Activated CD4-positive, alpha-beta T cell treated with anti-CD3 and anti-CD28 coated beads, Interleukin-2, Interleukin-4, amounts not matched to agents 100 ng/mL and 50 ng/mL, durations not matched to agents 16 hours and 8 hours (primary cell): ENCODE data around the gene RPL18A.
A peak's percentile ranks its signal among the peaks of the same experiment; 100 is the strongest.

Experiments used
- DNase-seq: peaks from one replicate; pipeline ENCODE4 v3.0.0-alpha.2; 2020; ENCODE audit warnings: low spot score

Gene RPL18A

DNA sequence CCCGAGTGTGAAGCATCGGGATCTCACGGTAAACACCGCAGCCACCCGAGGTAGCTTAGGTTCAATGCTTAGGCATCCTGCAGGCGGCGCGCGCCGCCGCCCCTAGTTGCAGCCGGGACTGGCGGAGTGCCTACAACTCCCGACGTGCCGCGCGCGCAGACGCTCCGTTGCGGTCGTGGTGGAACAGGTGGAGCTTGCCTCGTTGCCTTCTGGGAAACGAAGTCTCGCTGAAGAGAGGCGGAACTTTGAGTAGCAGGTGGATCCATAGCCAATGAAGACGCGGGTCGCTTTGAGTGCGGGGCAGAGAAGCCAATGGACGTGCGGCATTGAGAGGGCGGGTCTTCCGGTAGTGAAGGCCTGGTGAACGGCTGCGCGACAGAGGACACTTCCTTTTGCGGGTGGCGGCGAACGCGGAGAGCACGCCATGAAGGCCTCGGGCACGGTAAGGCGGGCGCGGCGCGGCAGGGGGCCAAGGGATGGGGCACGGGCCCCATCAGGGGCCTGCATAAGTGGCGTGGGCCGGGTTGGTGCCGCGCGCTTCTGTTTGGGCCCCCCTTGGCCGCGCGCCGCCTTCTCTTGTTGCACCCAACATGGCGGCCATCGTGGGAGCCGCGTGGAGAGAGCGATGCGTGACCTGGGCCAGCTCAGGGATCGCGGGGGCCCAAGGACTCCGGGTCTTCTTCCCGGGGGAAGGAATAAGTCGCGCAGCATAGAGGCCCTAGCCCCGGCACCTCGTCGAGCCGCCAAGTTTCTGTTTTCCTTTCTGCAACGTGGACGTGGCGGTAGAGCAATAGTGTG lies at the start of gene RPL18A:
RPL18A (plus strand) TSS at position 378 of the 798 bp plus-strand sequence; CDS start at position 425, 47 bp downstream.
- peak; percentile 100 for DNase-seq

DNA sequence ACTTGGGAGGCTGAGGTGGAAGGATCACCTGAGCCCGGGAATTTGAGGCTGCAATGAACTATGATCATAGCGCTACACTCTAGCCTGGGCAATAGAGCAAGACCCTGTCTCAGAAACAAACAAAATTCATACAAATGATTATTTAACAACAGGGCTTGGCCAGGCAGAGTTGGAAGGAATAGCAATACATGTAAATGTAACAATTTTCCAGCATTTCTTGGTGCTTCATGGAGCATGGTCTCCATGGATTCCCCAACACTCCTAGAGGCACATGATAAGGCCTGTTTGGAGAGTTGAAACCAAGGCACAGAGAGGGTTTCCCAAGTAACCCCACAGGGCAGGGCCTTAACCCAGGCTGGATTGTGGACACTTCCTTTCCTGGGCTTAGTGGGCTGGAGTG lies 48.6 kb upstream of the RPL18A start:
- no peak for DNase-seq

DNA sequence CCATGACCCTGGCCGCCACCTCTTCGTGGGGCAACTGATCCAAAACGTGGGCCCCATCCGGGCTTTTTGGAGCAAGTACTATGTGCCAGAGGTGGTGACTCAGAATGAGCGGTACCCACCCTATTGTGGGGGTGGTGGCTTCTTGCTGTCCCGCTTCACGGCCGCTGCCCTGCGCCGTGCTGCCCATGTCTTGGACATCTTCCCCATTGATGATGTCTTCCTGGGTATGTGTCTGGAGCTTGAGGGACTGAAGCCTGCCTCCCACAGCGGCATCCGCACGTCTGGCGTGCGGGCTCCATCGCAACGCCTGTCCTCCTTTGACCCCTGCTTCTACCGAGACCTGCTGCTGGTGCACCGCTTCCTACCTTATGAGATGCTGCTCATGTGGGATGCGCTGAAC lies 48.0 kb upstream of the RPL18A start:
- no peak for DNase-seq

DNA sequence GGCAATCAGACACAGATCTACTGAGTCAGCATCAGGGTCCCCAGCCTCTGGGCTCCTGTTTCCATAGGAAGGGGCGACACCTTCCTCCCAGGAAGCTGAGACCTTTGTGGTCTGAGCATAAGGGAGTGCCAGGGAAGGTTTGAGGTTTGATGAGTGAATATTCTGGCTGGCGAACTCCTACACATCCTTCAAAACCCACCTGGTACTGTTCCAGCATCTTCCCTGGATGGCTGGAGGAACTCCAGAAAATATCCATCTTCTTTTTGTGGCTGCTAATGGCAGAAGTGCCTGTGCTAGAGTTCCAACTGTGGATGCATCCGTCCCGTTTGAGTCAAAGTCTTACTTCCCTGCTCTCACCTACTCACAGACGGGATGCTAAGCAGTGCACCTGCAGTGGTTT lies 47.6 kb upstream of the RPL18A start:
- DNase-seq, result no peak

DNA sequence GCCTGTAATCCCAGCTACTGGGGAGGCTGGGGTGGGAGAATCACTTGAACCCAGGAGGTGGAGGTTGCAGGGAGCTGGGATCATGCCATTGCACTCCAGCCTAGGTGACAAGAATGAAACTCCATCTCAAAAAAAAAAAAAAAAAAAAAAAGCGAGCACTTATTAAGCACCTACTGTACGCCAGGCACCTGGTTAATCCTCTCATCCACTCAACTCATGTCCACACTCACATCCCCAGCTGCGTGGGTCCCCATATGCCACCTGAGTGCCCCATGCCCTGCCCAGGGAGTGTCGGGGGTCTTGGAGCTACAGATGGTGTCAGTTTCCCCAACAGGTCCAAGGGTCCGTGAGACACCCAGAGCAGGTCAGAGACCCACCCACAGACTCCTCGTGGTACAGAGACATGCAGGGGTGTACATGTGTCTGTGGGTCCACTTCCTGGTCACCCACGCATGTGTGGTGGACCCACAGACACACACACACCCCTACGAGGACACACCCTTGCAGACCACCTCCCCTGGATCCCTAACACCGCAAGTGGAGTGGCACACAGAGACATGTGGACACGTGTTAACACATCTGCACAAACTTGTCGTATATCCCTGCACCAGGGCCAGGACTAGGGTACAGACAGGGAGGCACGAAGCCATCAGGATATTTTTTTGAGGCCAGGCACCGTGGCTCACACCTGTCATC lies 41.9 kb upstream of the RPL18A start:
- no peak for DNase-seq

DNA sequence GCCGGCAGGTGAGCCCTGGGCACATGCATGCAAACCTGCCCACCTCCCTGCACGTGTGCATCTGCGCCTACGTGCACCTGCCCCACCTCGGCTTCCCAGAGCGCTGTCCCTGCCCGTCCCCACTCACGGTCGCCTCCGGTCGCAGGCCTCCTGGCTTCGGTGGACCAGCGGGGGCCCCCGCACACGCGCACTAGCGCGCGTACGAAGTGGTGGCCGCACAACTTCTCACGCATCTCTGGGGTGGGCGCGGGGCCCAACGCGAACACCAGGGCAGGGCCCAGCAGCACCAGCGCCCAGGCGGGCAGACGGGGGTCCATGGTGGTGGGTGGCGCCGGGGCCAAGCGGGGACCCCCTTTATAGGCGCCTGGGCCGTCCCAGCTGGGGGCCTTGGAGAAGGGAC lies 38.5 kb upstream of the RPL18A start, which contains the start of gene INSL3:
INSL3 (minus strand) TSS at position 330 of the 400 bp plus-strand sequence; CDS start at position 317, 13 bp downstream.
- no peak for DNase-seq

DNA sequence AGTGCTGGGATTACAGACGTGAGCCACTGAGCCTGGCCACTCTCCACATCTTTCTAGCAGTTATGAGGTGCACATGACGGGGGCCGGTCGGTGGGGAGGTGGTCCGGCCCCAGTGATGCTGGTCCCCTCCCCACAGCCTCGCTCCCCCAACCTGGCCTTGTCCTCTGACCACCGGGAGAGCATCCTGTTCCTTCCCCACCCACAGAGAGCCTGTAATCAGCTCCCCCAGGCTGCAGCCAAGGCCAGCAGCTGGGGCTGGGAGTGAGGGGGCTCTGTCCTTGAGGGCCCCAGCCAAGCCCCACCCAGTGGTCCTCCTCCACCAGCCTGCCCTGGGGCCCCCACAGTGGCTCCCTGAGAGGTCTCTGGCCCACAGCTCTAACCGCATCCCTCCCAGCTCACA lies 35.4 kb upstream of the RPL18A start:
- no peak for DNase-seq

DNA sequence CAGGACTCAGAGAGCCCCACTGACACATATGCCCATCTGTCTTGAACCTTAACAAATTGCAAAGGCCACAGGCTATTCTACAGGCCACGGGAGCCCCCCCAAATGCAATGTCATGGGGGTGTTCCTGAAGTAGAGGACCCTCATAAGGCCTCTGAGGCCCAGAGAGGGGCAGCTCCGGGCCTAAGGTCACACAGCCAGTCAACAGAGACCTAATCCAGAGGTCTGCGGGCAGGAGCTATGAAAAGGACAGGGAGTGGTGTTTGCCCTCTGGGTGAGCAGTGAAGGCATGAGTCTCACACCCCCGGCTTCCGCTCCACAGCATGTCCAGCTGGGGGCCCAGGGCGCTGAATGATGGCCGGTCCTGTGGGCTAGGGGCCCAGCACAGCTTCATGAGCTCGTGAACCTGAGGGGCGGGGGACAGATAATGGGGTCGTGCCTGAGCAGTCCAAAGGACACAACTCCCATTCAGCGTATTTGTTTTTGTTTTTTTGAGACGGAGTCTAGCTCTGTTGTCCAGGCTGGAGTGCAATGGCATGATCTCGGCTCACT lies 33.1 kb upstream of the RPL18A start:
- no peak for DNase-seq

DNA sequence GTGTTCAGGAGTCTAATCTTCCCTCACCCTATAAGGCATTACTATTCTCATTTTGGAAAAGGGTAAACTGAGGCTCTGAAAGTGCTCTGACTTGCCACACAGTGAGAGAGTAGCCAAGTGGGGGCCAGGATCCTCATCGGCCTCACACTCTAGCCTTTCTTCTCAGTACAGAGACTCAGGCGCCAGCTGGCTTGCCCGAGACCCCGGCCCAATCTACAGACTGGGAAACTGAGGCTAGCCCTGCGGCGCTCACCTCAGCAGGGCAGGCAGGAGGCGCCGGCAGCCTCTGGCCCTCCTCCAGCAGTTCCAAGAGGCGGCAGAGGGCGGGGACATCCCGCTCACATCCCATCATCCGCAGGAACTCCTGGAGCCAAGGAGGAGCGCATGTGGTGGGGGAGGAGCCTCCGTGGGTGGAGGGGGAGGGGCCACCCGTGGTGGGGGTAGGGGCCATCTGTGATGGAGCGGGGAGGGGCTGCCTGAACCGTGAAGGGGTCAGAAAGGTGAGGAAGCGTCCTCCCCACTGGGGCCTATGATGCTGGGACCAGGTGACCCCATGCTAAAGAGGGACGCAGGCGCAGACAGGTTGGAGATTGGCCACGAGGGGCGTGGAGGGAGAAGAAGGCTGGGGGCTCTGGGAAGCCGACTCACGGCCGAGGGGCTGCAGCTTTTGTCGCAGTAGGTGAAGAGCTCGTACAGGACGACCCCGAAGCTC lies 29.7 kb upstream of the RPL18A start:
- DNase-seq, result no peak

DNA sequence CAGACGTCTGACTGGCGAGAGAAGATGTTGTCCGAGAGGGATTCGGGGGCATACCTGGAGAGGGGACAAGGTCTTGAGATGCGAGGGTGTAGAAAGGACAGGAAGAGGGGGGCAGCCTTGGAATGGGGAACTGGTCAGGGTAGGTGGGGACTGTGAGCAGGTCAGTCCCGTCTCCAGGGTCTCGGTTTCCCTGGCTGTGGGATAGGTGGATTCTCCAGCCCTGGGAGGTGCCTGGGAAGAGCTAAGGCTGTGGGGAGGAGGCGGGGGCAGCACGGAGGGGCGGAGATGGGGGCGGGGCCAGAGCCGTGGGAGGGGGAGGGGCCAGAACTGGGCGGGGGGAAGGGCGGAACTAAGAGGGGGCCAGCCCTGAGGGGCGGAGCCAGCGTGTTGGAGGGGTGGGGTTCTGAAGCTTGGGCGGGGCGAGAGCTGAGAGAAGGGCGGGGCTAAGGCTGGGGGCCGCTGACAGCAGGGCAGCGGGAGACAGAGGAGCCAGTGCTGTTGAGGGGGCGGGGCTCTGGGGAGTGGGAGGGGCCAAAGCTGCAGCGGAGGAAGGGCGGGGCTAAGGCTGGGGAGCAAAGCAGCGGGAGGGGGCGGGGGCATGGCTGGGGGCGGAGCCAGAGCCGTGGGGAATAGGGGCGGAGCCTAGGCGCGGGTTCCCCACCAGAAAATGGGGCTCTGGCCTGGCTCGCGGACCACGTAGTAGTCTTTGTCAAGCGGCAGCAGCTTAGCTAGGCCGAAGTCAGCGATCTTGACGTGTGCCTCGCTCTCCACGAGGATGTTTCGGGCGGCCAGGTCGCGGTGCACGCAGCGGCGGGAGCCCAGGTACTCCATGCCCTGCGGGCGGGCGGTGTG lies 28.9 kb upstream of the RPL18A start:
- DNase-seq, result peak; percentile 52

DNA sequence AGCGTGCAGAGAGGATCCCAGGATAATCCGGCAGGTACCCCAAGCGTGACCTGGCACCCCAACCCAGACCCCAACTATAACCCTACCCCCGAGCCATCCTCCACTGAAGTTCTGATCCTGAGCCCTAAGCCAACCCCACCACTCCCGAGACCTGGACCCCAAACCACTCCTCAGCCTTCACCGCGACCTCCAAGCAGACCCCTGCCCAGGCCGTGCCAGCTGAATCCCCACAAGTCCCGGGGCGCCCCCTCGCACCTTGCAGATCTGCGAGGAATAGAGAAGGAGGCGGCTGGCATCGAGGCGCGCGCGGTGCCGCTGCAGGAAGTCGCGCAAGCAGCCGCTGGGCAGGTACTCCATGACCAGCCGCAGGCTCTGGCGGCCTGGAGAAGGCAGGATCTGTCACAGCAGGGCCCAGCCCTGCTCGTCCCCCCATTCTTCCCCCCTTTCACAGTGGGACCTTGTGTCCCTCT lies 28.3 kb upstream of the RPL18A start:
- DNase-seq, result no peak

DNA sequence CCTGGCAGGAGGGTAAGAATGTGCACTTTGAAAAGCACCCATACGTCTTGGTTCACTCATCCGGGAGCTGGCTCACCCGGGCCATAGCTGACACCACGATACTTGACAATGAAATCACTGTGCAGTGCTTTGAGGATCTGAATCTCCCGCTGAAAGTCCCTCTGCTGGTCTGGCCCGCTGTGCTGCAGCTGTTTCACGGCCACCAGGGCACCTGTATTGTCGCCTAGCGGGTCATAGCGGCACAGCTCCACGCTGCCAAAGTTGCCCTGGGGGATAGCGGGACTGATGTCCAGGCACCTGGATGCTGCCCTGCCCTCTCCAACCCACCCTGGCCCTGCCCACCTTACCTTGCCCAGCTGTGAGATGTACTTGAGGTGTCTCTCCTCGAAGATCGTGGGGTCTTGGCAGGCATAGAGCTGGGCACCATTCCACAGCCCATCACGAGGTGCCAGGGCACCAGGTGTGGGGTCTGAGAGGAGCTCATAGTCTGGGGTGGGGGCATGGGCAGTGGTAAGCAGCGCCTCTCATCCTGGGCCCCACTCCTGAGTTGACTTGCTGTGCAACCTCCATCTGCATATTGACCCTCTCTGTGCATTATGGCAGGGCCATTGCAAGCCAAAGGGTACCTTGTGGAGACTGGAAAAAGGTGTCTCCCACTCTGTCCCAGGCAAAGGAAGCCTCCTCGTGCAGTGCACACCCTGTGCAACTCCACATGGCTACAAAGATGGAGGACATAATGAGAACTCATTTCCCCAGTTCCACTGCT lies 27.1 kb upstream of the RPL18A start:
- no peak for DNase-seq

DNA sequence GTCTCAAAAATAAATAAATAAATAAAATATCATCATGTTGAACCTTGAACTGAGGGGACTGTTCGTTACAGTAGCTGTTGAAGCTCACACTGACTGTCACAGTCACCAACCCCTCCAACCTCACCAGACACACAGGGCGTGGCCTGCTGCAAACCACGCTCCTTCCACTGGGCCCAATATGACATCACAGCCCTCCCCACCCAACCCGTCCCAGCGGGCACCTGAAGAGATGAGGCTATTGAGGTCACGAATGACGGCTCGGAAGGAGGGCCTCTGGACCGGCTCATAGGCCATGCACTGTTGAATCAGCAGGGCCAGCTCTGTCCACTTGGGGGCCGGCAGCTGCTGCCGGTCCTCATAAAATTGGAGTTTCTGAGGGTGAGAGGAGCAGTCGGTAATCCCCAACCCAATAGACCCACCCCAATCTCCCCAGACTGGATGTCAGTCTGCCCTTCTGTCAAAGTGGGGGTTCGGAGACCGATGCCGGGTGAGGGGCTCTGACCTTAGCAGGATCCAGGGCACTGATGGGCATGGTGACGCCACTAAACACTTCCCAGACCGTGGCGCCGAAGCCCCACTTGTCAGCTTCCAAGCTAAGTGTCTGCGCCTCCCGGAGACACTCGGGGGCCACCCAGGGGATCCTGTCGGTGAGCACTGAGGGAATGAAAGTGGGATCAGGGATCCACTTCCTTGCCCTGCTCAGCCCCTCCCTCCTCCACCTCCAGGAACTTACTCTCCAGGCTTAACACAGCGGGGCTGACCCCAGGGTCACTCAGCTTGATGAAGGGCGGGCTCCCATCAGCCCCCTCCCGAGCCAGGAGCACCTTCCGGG lies 25.1 kb upstream of the RPL18A start:
- DNase-seq, result no peak

DNA sequence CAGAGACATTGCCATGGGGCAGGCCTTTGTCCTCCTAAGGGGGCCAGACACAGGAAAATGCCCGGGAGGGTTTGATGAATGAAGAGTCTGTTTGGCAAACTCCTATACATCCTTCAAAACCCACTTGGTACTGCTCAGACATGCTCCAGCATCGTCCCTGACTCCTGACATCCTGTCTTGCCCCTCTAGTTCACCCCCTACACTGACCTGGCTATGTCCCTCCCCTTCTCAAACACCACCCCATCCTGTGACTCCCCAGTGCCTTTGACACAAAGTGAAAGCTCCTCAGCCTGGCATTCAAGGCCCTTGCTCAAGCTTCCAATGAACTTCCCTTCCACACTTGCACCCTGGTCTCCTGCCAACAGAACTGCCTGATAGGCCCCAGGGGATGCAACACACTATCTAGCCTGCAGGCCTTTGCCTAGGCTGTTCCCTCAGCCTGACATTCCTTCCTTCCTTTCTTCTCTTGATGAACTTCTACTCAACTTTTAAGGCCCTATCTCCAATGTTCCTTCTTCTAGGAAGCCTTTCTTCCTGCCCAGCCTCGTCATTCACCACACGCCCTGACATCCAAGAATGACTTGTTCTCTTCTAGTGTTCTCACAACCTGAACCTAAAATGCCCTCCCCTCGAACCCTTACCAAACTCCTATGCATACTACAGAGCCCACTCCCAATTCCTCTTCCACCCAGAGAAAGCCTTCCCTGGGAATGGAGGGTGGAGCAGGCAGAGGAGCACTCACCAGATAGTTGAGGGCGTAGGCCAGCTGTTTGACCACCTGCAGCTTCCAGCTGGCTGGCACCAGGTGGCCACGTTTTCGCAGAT lies 24.3 kb upstream of the RPL18A start:
- DNase-seq, result no peak

DNA sequence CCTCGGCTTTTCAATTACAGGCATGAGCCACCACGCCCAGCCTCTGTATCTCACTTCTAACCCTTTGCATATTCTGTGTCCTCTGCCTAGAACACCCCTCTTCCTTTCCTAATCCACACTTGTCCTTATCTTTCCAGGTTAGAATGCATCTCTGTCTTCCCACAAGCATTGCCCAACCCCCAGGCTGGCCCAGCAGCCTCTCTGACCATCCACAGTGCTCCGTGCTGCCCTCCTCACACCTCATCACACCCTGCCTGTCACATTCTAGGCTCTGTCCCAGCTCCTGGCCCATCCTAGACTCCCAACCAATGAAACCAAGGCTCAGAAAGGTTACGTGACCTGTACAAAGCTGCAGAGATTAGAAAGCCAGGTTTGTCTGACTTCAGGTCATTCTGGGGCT lies 23.2 kb upstream of the RPL18A start:
- no peak for DNase-seq

DNA sequence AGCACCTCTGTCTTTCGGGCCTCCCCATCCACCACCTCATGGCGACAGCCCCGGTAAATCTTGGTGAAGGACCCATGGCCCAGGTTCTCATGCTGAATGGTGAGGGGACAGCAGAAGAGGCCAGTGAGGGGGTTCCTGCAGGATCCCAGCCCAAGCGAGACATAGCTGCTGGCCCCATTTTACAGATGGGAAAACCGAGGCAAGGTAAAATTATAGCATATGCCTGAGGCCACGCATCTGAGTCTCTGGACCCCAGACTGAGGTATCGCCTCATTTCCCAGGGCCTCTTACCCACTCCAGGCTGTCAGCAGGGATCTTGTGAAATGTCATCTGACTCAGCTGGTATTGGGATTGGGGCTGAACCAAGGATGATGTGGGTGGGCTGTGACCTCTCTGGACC lies 21.7 kb upstream of the RPL18A start:
- DNase-seq, result no peak

DNA sequence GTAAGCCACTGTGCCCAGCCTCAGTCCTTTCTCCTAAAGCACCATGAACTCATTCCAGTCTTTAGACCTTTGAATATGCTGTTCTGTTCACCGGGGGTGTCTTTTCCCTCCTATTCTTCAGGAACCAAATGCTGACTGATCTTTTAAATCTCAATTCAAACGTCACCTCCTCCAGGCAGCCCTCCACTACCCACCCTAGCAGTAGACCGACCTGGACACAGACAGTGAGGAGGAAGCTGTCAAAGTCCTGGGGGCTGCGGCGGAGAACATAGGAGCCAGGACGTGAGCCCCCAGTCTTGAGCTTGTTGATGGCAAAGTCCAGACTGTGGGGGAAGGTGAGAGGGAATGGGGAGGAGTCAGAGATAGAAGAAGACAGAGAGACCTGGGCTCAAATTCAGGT lies 19.7 kb upstream of the RPL18A start:
- no peak for DNase-seq

DNA sequence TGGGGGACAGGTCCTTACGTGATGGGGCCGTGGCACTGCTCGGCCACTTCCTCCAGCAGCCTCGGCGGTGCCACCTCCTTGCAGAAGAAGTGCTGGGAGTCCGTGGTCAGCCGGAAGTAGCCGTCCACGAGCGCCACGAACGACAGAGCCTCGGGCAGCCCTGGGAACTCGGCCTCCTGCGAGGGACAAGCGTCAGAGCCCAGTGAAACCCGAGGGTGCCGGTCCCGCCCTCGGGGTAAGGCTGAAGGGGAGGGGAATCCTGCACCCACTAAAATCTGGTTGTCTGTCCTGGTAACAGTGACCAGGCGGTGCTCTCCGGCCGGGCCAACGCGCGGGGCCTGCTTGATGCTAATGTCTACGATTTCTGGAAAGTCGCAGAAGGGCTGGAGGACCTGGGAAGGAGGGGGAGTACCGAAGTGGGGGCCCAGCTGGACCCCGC lies 18.3 kb upstream of the RPL18A start:
- DNase-seq, result no peak
